Measurements from ENCODE around the gene UTY. TPM values are rescaled to one million over a fixed set of nuclear protein-coding genes. Genes with fewer than 3 reads are reported as not detected.

Gene UTY
- total RNA-seq, 1 experiment from 2014 or later, result 5.9 TPM

DNA sequence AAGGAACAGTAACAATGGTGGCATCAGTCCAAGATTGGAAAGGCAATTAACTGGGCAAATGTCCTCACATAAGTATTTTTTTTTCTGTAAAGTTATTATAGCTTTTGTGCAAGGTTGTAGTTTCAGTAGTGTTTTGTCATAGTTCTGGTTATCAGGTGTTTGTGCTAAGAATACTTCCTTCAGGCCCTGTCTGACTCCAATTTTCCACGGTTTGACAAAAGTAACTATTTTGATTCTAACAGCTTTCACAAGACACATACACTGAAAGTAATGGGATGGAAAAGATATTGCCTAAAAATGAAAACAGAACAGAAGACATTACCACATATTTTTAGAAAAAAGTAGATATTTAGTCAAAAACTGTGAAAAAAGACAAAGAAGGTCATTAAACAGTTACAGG, 40.6 kb upstream of the UTY start:
- Histone ChIP-seq H3K4me1 (ENCODE audit: control insufficient read depth in 1 of 2, insufficient read depth in 2 of 2, low read length in 2 of 2) (no peaks in the 10 kb centered on the region), H3K9ac (ENCODE audit: low read length) (no peak overlapping the region), H3K9me2 (ENCODE audit: insufficient read depth) (no peaks in the 10 kb centered on the region), H3K4me2 (ENCODE audit: low read length) (no peak overlapping the region), H3K27me3 (ENCODE audit: insufficient read depth, low read length) (no peaks in the 10 kb centered on the region), H3K27ac (ENCODE audit: low read depth, low read length) (no peak overlapping the region), H3K9me3 (ENCODE audit: control insufficient read depth in 1 of 2, insufficient read depth in 1 of 2, low read depth in 1 of 2, low read length in 2 of 2) (no peaks in the 10 kb centered on the region), H4K20me1 (ENCODE audit: insufficient read depth) (no peaks in the 10 kb centered on the region), H3K79me2 (ENCODE audit: insufficient read depth, low read length) (no peaks in the 10 kb centered on the region), H3K4me3 (replicated peaks in 1 of 2; ENCODE audit: low read depth in 1 of 2, low read length in 2 of 2) (no peak overlapping the region), H3K36me3 (ENCODE audit: control insufficient read depth in 1 of 2, insufficient read depth in 2 of 2, low read length in 2 of 2) (no peaks in the 10 kb centered on the region), H2AFZ (ENCODE audit: low read depth, low read length, poor library complexity, severe bottlenecking) (no peak overlapping the region)
- RAD21 ChIA-PET (ENCODE audit: low non-redundant PET in 1 of 2, low total read pairs in 2 of 2, uncharacterized antibody in 2 of 2, unreplicated experiment in 2 of 2), result no interaction called here
- POLR2A ChIA-PET, result no interaction called here
- TF ChIP-seq CBX3 (IDR thresholded peaks at IDR 0.05; ENCODE audit: low read depth) (no peak), SIN3A (IDR thresholded peaks at IDR 0.05; ENCODE audit: low read depth) (no peak), ZFX (IDR thresholded peaks at IDR 0.05) (no peak), YY1 (IDR thresholded peaks at IDR 0.05; ENCODE audit: extremely low read depth, insufficient replicate concordance, low read depth, low read length) (no peak)
- TF ChIP-seq, protein P1, sequence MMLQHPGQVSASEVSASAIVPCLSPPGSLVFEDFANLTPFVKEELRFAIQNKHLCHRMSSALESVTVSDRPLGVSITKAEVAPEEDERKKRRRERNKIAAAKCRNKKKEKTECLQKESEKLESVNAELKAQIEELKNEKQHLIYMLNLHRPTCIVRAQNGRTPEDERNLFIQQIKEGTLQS (IDR thresholded peaks at IDR 0.05), result no peak
- CTCF ChIA-PET, result no interaction called here
- ATAC-seq, result no peak
- intact Hi-C loops (cut with micrococcal nuclease), result no loop called here
- DNase-seq (ENCODE audit: low read depth, low spot score), result no peak
- BruUV-seq (replicated peaks), result no TSS peak

DNA sequence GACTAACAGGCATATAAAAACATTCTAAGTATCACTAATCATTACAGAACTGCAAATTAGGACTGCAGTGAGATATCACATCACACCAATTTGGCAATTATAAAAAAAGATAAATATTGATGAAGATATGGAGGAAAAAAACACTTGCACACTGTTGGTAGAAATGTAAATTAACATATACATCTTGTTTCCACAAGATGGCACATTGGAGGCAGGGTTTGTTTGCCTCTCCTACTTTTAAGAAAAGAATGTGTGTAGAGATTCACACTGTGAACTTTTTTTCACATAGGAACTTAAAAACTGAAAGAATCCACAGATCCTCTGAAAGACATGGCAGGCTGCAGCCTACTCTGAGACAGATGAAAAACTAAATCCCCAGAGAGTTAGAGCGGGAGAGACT, 21.4 kb upstream of the UTY start:
- H3K36me3 ChIP-seq (ENCODE audit: control insufficient read depth in 1 of 2, insufficient read depth in 2 of 2, low read length in 2 of 2), result no peaks in the 10 kb centered on the region
- H3K9ac ChIP-seq (ENCODE audit: low read length), result no peak overlapping the region
- CTCF ChIA-PET, result no interaction called here
- intact Hi-C loops (cut with micrococcal nuclease), result no loop called here
- no peaks in the 10 kb centered on the region for H3K9me2 ChIP-seq (ENCODE audit: insufficient read depth)
- H2AFZ ChIP-seq (ENCODE audit: low read depth, low read length, poor library complexity, severe bottlenecking), result no peak overlapping the region
- H3K4me2 ChIP-seq (ENCODE audit: low read length), result no peak overlapping the region
- RAD21 ChIA-PET (ENCODE audit: low non-redundant PET in 1 of 2, low total read pairs in 2 of 2, uncharacterized antibody in 2 of 2, unreplicated experiment in 2 of 2), result no interaction called here
- H3K27me3 ChIP-seq (ENCODE audit: insufficient read depth, low read length), result no peaks in the 10 kb centered on the region
- POLR2A ChIA-PET, result no interaction called here
- DNase-seq (ENCODE audit: low read depth, low spot score), result no peak
- H3K27ac ChIP-seq (ENCODE audit: low read depth, low read length), result no peak overlapping the region
- no peak for ATAC-seq
- BruUV-seq (replicated peaks), result no TSS peak
- H3K4me3 ChIP-seq (replicated peaks in 1 of 2; ENCODE audit: low read depth in 1 of 2, low read length in 2 of 2), result no peak overlapping the region
- no peaks in the 10 kb centered on the region for H3K79me2 ChIP-seq (ENCODE audit: insufficient read depth, low read length)
- no peaks in the 10 kb centered on the region for H3K4me1 ChIP-seq (ENCODE audit: control insufficient read depth in 1 of 2, insufficient read depth in 2 of 2, low read length in 2 of 2)
- no peaks in the 10 kb centered on the region for H3K9me3 ChIP-seq (ENCODE audit: control insufficient read depth in 1 of 2, insufficient read depth in 1 of 2, low read depth in 1 of 2, low read length in 2 of 2)
- no peaks in the 10 kb centered on the region for H4K20me1 ChIP-seq (ENCODE audit: insufficient read depth)
- TF ChIP-seq SIN3A (IDR thresholded peaks at IDR 0.05; ENCODE audit: low read depth) (no peak), ZNF274 (IDR thresholded peaks at IDR 0.05; ENCODE audit: low read depth, low read length) (no peak), EGR1 (IDR thresholded peaks at IDR 0.05; ENCODE audit: low read depth) (no peak), SRF (IDR thresholded peaks at IDR 0.05; ENCODE audit: low read depth) (no peak), JUND (IDR thresholded peaks at IDR 0.05) (no peak), ELF1 (IDR thresholded peaks at IDR 0.05; ENCODE audit: borderline replicate concordance, low read depth) (no peak), EZH2 (IDR thresholded peaks at IDR 0.05) (no peak), SP1 (IDR thresholded peaks at IDR 0.05; ENCODE audit: low read depth) (no peak), YY1 (IDR thresholded peaks at IDR 0.05; ENCODE audit: extremely low read depth, insufficient replicate concordance, low read depth, low read length) (no peak), POLR2AphosphoS5 (IDR thresholded peaks at IDR 0.05; ENCODE audit: low read depth, low read length) (no peak), CBX3 (IDR thresholded peaks at IDR 0.05; ENCODE audit: low read depth) (no peak)
- TF ChIP-seq, protein P2, sequence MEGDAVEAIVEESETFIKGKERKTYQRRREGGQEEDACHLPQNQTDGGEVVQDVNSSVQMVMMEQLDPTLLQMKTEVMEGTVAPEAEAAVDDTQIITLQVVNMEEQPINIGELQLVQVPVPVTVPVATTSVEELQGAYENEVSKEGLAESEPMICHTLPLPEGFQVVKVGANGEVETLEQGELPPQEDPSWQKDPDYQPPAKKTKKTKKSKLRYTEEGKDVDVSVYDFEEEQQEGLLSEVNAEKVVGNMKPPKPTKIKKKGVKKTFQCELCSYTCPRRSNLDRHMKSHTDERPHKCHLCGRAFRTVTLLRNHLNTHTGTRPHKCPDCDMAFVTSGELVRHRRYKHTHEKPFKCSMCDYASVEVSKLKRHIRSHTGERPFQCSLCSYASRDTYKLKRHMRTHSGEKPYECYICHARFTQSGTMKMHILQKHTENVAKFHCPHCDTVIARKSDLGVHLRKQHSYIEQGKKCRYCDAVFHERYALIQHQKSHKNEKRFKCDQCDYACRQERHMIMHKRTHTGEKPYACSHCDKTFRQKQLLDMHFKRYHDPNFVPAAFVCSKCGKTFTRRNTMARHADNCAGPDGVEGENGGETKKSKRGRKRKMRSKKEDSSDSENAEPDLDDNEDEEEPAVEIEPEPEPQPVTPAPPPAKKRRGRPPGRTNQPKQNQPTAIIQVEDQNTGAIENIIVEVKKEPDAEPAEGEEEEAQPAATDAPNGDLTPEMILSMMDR (IDR thresholded peaks at IDR 0.05 in 2 of 3, conservative IDR thresholded peaks at IDR 0.05 in 1 of 3; ENCODE audit: borderline replicate concordance in 1 of 3, insufficient read depth in 1 of 3, low read depth in 2 of 3, low read length in 2 of 3), result no peak
- TF ChIP-seq, protein P3, sequence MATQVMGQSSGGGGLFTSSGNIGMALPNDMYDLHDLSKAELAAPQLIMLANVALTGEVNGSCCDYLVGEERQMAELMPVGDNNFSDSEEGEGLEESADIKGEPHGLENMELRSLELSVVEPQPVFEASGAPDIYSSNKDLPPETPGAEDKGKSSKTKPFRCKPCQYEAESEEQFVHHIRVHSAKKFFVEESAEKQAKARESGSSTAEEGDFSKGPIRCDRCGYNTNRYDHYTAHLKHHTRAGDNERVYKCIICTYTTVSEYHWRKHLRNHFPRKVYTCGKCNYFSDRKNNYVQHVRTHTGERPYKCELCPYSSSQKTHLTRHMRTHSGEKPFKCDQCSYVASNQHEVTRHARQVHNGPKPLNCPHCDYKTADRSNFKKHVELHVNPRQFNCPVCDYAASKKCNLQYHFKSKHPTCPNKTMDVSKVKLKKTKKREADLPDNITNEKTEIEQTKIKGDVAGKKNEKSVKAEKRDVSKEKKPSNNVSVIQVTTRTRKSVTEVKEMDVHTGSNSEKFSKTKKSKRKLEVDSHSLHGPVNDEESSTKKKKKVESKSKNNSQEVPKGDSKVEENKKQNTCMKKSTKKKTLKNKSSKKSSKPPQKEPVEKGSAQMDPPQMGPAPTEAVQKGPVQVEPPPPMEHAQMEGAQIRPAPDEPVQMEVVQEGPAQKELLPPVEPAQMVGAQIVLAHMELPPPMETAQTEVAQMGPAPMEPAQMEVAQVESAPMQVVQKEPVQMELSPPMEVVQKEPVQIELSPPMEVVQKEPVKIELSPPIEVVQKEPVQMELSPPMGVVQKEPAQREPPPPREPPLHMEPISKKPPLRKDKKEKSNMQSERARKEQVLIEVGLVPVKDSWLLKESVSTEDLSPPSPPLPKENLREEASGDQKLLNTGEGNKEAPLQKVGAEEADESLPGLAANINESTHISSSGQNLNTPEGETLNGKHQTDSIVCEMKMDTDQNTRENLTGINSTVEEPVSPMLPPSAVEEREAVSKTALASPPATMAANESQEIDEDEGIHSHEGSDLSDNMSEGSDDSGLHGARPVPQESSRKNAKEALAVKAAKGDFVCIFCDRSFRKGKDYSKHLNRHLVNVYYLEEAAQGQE (IDR thresholded peaks at IDR 0.05; ENCODE audit: low read depth), result no peak
- TF ChIP-seq, protein P1 (IDR thresholded peaks at IDR 0.05), result no peak
- TF ChIP-seq, protein P4, sequence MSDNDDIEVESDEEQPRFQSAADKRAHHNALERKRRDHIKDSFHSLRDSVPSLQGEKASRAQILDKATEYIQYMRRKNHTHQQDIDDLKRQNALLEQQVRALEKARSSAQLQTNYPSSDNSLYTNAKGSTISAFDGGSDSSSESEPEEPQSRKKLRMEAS (IDR thresholded peaks at IDR 0.05), result no peak
